Measurements from ENCODE around the gene AXL.
"Not testable (repeated sequence)": the region's sequence is repeated elsewhere in the genome, so short reads cannot be mapped to it uniquely, and the experiment has no call there.

The AXL gene

DNA sequence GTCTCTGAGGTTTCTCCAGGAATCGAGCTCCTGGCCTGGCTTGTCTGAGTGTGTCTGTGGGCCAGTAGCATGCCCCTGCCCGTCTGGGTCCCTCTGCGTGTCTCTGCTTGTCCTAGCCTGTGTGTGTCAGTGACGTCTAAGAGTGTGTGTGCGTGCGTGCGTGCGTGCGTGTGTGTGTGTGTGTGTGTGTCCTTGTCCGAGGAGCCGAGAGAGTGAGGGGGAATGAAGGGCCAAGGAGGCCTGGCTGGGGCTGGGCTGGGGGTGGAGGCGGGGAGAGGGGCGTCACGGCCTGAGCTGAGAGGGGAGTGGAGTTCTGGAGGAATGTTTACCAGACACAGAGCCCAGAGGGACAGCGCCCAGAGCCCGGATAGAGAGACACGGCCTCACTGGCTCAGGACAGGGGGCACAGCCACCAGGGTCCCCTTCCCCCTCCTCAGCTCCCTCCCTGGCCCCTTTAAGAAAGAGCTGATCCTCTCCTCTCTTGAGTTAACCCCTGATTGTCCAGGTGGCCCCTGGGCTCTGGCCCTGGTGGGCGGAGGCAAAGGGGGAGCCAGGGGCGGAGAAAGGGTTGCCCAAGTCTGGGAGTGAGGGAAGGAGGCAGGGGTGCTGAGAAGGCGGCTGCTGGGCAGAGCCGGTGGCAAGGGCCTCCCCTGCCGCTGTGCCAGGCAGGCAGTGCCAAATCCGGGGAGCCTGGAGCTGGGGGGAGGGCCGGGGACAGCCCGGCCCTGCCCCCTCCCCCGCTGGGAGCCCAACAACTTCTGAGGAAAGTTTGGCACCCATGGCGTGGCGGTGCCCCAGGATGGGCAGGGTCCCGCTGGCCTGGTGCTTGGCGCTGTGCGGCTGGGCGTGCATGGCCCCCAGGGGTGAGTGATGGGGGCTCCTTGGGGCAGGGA, at the start of gene AXL:
AXL (plus strand) TSS at position 609 of the 893 bp plus-strand sequence; CDS start at position 779, 170 bp downstream.
- DNase-seq = peak in 11 of 14 donors; percentile 17 to 84 (median 58)

DNA sequence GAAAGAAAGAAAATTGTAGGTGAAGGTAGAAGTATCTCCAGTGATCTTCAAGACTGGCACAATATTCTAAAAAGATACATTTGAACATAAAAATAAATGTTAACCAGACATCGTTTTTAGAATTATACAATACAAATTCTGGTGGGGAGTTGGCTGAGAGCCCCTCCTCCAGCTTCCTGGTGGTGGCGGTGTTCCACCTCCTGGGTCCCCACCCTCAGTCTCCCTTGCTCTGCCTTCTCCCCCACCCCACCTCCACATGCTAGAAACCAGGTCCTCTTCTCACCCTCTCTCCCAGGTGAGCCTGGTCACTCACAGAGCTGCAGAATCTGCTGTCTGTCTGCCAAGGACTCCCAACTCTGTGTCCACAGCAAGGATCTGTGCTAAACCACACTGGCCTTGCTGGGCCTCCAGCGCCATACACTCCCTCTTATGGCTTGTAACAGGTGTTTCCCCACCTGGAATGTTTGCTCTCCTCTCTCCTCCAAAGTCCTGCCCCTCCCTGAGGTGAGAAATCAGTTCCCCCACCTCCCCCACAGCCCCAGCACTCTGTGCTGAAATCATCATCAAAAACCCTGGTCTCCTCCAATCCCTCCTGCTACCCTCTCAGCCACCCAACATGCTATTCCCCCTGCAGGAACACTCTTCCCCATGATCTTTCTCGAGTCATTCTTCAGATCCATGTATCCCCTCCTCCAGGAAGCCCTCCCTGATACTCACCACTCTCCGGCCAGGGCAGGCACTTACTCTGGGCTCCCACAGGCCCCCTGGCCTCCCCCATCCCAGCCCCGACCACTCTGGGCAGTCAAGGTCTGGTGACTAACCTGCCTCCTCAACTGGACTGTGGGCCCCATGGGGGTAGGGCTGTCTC, 46.5 kb upstream of the AXL start:
- DNase-seq = no peak

- DNase-seq = no peak
These were observed 44.6 kb upstream of the AXL start for GRCh38 chr19:41174297-41174928.

GRCh38 chr19:41175801-41176777, 42.9 kb upstream of the AXL start:
- DNase-seq = peak in 8 of 14 donors; percentile 7 to 55 (median 30)

DNA sequence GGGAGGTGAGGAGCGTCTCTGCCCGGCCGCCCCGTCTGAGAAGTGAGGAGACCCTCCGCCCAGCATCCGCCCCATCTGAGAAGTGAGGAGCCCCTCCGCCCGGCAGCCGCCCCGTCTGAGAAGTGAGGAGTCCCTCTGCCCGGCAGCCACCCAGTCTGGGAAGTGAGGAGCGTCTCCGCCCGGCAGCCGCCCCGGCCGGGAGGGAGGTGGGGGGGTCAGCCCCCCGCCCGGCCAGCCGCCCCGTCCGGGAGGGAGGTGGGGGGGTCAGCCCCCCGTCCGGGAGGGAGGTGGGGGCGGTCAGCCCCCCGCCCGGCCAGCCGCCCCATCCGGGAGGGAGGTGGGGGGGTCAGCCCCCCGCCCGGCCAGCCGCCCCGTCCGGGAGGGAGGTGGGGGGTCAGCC, 38.9 kb upstream of the AXL start:
- DNase-seq = not testable (repeated sequence)

- DNase-seq = no peak
These were observed 31.8 kb upstream of the AXL start for GRCh38 chr19:41186971-41187883.

DNA sequence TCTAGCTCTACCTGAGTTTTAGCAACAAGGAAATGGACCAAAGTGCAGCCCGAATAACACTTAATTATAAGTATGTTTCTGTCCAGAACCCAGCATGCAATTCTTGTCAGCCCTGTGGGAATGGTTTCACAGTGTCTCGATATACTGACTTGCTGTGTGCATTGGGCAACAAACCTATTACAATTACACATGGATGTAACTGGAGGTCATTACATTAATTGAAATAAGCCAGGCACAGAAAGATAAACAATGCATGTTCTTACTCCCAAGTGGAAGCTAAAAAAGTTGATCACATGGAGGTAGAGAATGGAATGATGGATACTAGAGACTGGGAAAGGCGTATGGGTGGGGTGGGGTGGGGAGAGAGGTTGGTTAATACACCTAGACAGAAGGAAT, 31.1 kb upstream of the AXL start:
- DNase-seq = no peak

GRCh38 chr19:41189425-41190065, 29.5 kb upstream of the AXL start:
- DNase-seq = no peak

GRCh38 chr19:41192574-41193429, 26.2 kb upstream of the AXL start, which contains the start of gene CYP2S1:
TSS of gene CYP2S1 (plus strand) at chr19:41193219. CDS start at chr19:41193265, 46 bp downstream.
- peak in 1 of 14 donors; percentile 9 for DNase-seq

GRCh38 chr19:41193430-41194156, 25.4 kb upstream of the AXL start:
- DNase-seq = no peak

DNA sequence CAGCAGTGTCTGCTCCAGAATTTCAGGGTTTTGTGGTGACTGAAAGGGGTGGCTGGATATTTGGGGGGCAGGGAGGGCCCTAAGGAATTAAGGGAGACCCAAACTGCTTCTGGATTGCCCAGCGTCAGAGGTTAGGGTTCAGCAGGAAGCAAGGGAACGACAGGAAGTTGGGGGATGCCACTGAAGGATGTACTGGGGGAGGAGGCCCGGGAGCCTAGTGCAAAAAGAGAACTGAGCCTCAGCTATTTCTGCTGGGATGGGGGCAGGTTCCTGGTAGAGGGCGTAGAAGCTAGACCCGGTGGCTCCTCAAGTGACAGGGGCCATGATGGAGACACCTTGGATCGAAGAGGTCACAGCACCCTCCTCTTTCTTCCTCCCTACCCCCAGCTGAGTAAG, 24.9 kb upstream of the AXL start:
- DNase-seq = no peak

- DNase-seq = no peak
These were observed 23.1 kb upstream of the AXL start for GRCh38 chr19:41195675-41196497.

DNA sequence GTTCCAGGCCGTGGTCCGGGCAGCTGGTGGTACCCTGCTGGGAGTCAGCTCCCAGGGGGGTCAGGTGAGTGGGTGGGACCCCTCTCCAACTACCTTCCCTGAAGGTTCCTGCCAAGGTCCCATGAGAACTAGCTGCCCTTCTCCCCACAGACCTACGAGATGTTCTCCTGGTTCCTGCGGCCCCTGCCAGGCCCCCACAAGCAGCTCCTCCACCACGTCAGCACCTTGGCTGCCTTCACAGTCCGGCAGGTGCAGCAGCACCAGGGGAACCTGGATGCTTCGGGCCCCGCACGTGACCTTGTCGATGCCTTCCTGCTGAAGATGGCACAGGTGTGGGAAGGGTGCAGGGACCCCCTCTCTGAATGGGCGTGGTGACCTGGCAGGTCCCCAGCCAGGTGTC, 20.5 kb upstream of the AXL start:
- no peak for DNase-seq

DNA sequence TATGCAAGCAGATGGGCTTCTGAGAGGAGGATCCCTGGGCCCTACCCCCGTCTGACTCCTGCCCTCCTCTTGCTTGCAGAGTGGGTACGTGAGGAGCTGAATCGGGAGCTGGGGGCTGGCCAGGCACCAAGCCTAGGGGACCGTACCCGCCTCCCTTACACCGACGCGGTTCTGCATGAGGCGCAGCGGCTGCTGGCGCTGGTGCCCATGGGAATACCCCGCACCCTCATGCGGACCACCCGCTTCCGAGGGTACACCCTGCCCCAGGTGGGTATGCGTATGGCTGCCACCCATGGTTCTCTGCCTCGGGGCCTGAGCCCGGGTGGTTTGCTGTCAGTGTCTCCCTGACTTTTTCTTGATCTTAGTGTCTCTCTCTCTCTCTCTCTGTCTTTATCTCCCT, 15.7 kb upstream of the AXL start:
- no peak for DNase-seq

- DNase-seq = peak in 11 of 14 donors; percentile 24 to 69 (median 45)
These were observed 14.7 kb upstream of the AXL start for GRCh38 chr19:41204338-41204737.

DNA sequence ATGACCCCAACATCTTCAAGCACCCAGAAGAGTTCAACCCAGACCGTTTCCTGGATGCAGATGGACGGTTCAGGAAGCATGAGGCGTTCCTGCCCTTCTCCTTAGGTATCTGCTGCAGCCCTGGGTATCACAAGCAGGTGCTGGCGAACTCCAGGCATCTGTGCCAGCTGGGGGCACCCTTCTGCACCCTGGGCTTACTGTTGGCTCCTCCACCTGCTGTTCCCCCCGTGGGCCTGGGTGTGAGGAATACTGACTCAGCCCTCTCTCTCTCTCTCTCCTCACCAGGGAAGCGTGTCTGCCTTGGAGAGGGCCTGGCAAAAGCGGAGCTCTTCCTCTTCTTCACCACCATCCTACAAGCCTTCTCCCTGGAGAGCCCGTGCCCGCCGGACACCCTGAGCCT, 13.0 kb upstream of the AXL start:
- DNase-seq = no peak

DNA sequence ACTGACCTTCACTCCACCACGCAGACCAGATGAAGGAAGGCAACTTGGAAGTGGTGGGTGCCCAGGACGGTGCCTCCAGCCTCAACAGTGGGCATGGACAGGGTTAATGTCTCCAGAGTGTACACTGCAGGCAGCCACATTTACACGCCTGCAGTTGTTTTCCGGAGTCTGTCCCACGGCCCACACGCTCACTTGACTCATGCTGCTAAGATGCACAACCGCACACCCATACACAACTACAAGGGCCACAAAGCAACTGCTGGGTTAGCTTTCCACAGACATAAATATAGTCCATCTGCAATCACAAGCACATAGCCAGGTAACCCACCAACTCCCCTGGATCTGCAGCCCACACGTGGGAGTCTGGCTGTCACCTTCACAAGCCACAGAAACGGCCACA, 12.6 kb upstream of the AXL start:
- DNase-seq = no peak
